K562 (cell line): Measurements from ENCODE around the gene SF3B4. TPM values are rescaled to one million over a fixed set of nuclear protein-coding genes. Genes with fewer than 3 reads are reported as not detected.

Source experiments
- ATF2 ChIP-seq: sonication (generic); formaldehyde crosslinking; IDR thresholded peaks from 2 replicates; pipeline ENCODE4 v1.8.1; 2022; ENCODE audit warnings: missing genetic modification reagents
- CBX3 ChIP-seq, 2 experiments: IDR thresholded peaks; 1 replicate in 1 of 2; 2 replicates in 1 of 2; pipeline ENCODE4 v1.6.1; 2012; ENCODE audit warnings: inconsistent platforms in 2 of 2, low read length in 2 of 2, borderline replicate concordance in 1 of 2, control low read depth in 1 of 2
- DLX4 ChIP-seq: fragments of 250-450 bp; sonication (Bioruptor Pico); IDR thresholded peaks from 2 replicates; pipeline ENCODE4 v1.6.1; 2021; ENCODE audit warnings: mild to moderate bottlenecking
- E2F8 ChIP-seq: fragments of 450-650 bp; IDR thresholded peaks from 2 replicates; pipeline ENCODE4 v1.7.1; 2018; ENCODE audit warnings: mild to moderate bottlenecking, low read depth; ENCODE audit not compliant: partially characterized antibody
- FOXA1 ChIP-seq: fragments of 450-650 bp; IDR thresholded peaks from 2 replicates; pipeline ENCODE4 v1.6.1; 2016; ENCODE audit warnings: mild to moderate bottlenecking, borderline replicate concordance
- FOXA3 ChIP-seq, 2 experiments: fragments of 450-650 bp in 1 of 2; sonication (generic) in 1 of 2; formaldehyde crosslinking; IDR thresholded peaks in 1 of 2; conservative IDR thresholded peaks in 1 of 2; 2 replicates each; pipeline versions ENCODE4 v1.4.0 to v1.8.0; 2020 to 2022; ENCODE audit warnings: mild to moderate bottlenecking in 2 of 2, missing genetic modification reagents in 1 of 2
- FOXK2 ChIP-seq, 2 experiments: fragments of 450-650 bp; IDR thresholded peaks in 1 of 2; conservative IDR thresholded peaks in 1 of 2; 2 replicates each; pipeline ENCODE4 v1.6.1; 2016; ENCODE audit warnings: low read depth in 2 of 2, mild to moderate bottlenecking in 1 of 2
- PREB ChIP-seq: sonication (generic); formaldehyde crosslinking; IDR thresholded peaks from 2 replicates; pipeline ENCODE4 v1.8.1; 2023; ENCODE audit warnings: mild to moderate bottlenecking, missing genetic modification reagents
- PURB ChIP-seq: sonication (generic); formaldehyde crosslinking; IDR thresholded peaks from 2 replicates; pipeline ENCODE4 v1.9.0; 2021; ENCODE audit warnings: low read depth, mild to moderate bottlenecking, missing genetic modification reagents
- RBM17 ChIP-seq: fragments of 200-400 bp; formaldehyde crosslinking; IDR thresholded peaks from 2 replicates; pipeline ENCODE4 v1.6.1; 2017; ENCODE audit warnings: low read depth, mild to moderate bottlenecking, low read length, borderline replicate concordance
- SETDB1 ChIP-seq: IDR thresholded peaks from one replicate; pipeline ENCODE4 v1.6.1; 2012; ENCODE audit warnings: low read length, control low read depth, inconsistent platforms
- SRSF1 ChIP-seq: fragments of 200-400 bp; formaldehyde crosslinking; IDR thresholded peaks from 2 replicates; pipeline ENCODE4 v1.6.1; 2017; ENCODE audit warnings: mild to moderate bottlenecking, low read depth, low read length, moderate library complexity
- THAP7 ChIP-seq: fragments of 250-450 bp; sonication (Bioruptor Pico); IDR thresholded peaks from 2 replicates; pipeline ENCODE4 v1.5.0; 2021
- YBX1 ChIP-seq: fragments of 450-650 bp; IDR thresholded peaks from 2 replicates; pipeline ENCODE4 v1.7.1; 2016; ENCODE audit warnings: mild to moderate bottlenecking
- ZBTB2 ChIP-seq: fragments of 450-650 bp; IDR thresholded peaks from 2 replicates; pipeline ENCODE4 v1.6.1; 2016; ENCODE audit warnings: antibody characterized with exemption
- ZFPM2 ChIP-seq: fragments of 250-450 bp; sonication (Bioruptor Pico); IDR thresholded peaks from 2 replicates; pipeline ENCODE4 v1.5.1; 2022; ENCODE audit warnings: mild to moderate bottlenecking
- ZNF134 ChIP-seq: fragments of 250-450 bp; sonication (Bioruptor Pico); conservative IDR thresholded peaks from 2 replicates; pipeline ENCODE4 v1.4.0; 2020
- ZNF57 ChIP-seq: fragments of 450-650 bp; formaldehyde crosslinking; IDR thresholded peaks from 2 replicates; pipeline ENCODE4 v1.4.0; 2020; ENCODE audit warnings: mild to moderate bottlenecking, moderate library complexity
- ZNF699 ChIP-seq: fragments of 250-450 bp; sonication (Bioruptor Pico); IDR thresholded peaks from 2 replicates; pipeline ENCODE4 v1.8.0; 2021; ENCODE audit warnings: mild to moderate bottlenecking, moderate library complexity; ENCODE audit not compliant: insufficient replicate concordance
- polyA plus RNA-seq, 8 experiments: library from polyadenylated mRNA; depleted of rRNA in 4 of 8; stranded (reverse) in 5 of 8; unstranded in 3 of 8; fragments of >200 nt; fragmentation: Nextera tagmentation in 2 of 8; fragmentation: Illumina TruSeq in 1 of 8; extraction: Ambion mirVana in 2 of 8; extraction: Trizol in 1 of 8; gene quantifications; 2 replicates each; pipeline versions ENCODE4 v1.2.1 to v1.2.3, GENCODE V29; 2011 to 2014; ENCODE audit warnings: inconsistent platforms in 1 of 8, missing spikeins in 1 of 8
- total RNA-seq, 7 experiments: library from RNA; depleted of rRNA in 6 of 7; stranded (reverse); fragments of >200 nt in 6 of 7; fragmentation: Illumina TruSeq in 2 of 7; extraction: Trizol in 2 of 7; gene quantifications; 2 replicates each; pipeline versions ENCODE4 v1.2.1 to v1.2.3, GENCODE V29; 2011 to 2021; ENCODE audit warnings: low replicate concordance in 1 of 7

The SF3B4 gene
- total and polyA plus RNA-seq, 9 of the 15 experiments (the other 6 are each of a cell fraction or from before 2014, with no cell fraction given) = 3.0 to 88.0 (median 26.1) TPM

- TF ChIP-seq ATF2 (CRISPR knock-in tag) (no peak), PURB (CRISPR knock-in tag) (no peak), CBX3 (IDR thresholded peaks at IDR 0.05; ENCODE audit: borderline replicate concordance in 1 of 2, low read length in 2 of 2) (peak in 1 of 2 experiments; percentile 50; a peak in 1 of 3 replicates), YBX1 (no peak), SRSF1 (0 out of 2 replicates have a peak, but pooled peaks have one; percentile 67), ZFPM2 (CRISPR knock-in tag) (no peak), FOXA3 (CRISPR knock-in tag; conservative IDR thresholded peaks at IDR 0.05 in 1 of 2, IDR thresholded peaks at IDR 0.05 in 1 of 2) (peak in 1 of 2 experiments; percentile 72; a peak in 1 of 4 replicates), DLX4 (CRISPR knock-in tag) (no peak), FOXK2 (conservative IDR thresholded peaks at IDR 0.05 in 1 of 2, IDR thresholded peaks at IDR 0.05 in 1 of 2; ENCODE audit: low read depth in 2 of 2) (no peak; a peak in 1 of 4 replicates), THAP7 (CRISPR knock-in tag) (peak; percentile 84), E2F8 (peak; percentile 17), ZNF699 (CRISPR knock-in tag) (no peak), ZNF134 (CRISPR knock-in tag) (no peak), RBM17 (no peak), ZBTB2 (peak; percentile 73; the same call in 1 of the 2 replicates), FOXA1 (no peak), PREB (CRISPR knock-in tag) (no peak), ZNF57 (no peak), SETDB1 (no peak)
Observed at GRCh38 chr1:149886396-149887195, 41.0 kb downstream of the SF3B4 start (continued).
